Left forelimb (tissue), 1 donor: ENCODE data around the gene ZNF264.
"Not testable (repeated sequence)": the region's sequence is repeated elsewhere in the genome, so short reads cannot be mapped to it uniquely, and the experiment has no call there.

Source experiments
- DNase-seq: peaks from one replicate; pipeline ENCODE4 v3.0.0-alpha.2; 2018; ENCODE audit warnings: low spot score

The ZNF264 gene

DNA sequence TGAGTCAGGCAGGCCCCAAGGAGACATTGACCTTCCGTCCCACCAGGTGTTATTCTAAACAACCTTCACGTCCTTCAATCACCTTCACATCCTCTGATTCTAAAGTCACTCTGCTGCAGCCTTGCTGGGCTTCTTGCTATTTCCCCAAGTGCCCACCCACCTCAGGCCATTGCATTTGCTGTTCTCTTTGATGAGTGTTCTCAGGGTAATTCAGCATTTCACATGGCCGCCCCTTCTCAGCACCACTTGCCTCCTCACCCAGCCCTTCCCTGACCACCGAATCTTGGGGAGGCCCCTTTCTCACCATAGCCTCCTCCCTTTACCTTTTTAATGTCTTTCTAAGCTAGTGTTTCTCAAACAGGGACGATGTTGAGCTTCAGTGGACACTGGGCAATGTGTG, 53.8 kb downstream of the ZNF264 start:
- no peak for DNase-seq

DNA sequence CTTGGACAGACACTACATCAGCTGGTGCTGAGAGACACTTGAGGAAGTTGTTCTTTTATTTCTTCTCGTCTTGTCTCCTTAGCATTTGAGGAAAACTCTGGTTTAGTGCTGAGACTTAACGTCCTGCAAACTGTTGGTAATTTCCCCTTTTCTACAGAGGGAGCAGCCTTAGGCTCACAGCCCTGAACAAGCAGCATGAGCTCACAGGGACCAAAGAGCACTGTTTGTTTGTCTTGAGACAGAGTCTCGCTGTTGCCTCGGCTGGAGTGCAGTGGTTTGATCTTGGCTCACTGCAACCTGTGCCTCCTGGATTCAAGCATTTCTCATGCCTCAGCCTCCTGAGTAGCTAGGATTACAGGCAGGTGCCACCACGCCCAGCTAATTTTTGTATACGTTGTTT, 54.7 kb downstream of the ZNF264 start:
- no peak for DNase-seq

DNA sequence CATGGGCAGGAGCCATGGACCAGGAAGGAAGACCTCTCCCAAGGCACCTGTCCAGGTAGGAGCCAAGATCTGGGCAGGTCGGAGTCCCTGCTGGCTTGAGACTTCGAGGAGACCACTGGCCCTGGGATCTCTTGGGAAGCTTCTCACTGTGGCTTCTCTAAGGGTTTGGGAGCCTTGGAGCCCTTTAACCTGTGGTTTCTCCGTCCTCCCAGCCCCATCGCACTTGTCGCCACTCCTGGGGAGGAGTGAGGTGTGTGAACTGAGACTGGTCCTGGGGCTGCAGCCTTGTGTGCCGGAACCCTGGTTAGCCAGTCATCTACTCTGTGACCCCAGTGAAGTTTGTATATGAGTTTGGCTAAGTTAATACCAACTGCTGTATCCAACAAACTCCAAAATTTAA, 57.3 kb downstream of the ZNF264 start:
- DNase-seq: no peak

DNA sequence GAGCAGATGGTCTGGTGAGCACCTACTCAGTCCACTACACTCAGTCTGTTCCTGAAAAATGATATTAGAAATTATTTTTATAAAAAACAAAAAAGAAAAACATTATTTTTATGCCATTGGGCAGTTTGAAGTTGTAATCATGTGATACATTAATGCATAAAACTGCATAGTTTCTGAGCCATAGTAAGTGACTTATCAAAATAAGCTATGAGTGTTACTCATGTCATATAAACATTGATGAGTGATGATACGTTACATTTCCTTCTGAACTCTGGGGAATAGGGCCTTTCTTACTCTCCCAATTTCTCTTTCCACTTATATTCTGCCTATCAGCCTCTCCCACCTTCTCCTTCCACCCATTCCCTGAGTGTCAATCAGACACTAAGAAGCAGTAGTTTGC, 58.0 kb downstream of the ZNF264 start:
- no peak for DNase-seq

DNA sequence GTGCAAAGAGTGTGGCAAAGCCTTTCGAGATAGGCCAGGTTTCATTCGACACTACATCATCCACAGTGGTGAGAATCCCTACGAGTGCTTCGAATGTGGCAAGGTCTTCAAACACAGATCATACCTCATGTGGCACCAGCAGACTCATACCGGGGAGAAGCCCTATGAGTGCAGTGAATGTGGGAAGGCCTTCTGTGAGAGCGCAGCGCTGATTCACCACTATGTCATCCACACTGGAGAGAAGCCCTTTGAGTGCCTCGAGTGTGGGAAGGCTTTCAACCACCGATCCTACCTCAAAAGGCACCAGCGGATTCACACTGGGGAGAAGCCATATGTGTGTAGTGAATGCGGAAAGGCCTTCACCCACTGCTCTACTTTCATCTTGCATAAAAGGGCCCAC, 62.5 kb downstream of the ZNF264 start:
- DNase-seq: not testable (repeated sequence)

DNA sequence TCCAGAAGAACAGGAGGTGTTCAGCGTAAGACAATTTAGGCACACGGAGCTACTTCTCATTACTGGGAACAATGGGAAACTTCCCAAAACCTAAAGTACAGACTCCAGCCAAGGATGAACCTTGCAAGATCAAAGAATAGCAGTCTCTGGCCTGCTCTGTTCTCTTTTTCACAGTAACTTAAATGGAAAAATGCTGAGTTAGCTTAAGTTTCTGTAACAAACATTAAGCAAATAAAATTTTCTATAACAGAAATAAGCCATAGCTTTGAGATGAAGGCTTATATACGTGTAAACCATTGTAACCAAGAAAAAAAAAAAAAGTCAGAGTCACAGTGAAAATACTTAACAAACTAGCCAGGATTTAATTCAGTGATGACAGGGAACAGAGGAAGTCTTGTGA, 70.7 kb downstream of the ZNF264 start:
- no peak for DNase-seq

DNA sequence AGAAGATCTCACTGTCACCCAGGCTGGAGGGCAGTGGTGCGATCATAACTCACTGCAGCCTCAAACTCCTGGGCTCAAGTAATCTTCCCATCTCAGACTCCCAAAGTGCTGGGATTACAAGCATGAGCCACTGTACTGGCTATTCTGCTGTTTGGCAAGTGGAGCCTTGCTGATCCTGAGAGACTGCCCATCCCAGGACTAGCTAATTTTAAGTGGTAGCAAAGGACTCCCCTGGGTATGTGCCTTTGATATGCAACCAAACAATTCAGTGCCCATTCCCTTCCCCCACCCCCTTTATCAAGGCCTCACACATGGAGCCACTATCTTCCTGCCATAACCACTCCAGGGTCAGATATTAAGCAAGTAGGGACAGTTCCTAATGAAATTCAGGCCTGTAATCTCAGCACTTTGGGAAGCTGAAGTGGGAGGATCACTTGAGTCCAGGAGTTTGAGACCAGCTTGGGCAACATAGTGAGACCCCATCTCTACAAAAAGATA, 72.0 kb downstream of the ZNF264 start:
- no peak for DNase-seq

DNA sequence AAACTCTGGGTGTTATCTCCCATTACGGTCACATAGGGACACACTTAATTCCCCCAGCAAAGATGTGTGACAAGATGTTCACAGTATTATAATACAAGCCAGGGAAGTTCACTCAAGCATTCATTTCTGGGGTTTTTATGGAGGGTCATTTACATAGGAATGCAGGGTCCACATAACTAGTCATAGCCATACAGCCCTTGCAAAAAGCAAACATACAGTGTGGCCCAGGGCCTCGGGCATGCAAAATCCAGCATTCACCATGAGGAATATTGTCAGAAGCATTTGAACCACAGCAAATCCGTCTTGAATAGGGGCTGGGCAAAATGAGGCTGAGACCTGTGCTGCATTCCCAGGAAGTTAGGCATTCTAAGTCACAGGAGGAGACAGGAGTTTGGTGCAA, 76.0 kb downstream of the ZNF264 start:
- DNase-seq: no peak

DNA sequence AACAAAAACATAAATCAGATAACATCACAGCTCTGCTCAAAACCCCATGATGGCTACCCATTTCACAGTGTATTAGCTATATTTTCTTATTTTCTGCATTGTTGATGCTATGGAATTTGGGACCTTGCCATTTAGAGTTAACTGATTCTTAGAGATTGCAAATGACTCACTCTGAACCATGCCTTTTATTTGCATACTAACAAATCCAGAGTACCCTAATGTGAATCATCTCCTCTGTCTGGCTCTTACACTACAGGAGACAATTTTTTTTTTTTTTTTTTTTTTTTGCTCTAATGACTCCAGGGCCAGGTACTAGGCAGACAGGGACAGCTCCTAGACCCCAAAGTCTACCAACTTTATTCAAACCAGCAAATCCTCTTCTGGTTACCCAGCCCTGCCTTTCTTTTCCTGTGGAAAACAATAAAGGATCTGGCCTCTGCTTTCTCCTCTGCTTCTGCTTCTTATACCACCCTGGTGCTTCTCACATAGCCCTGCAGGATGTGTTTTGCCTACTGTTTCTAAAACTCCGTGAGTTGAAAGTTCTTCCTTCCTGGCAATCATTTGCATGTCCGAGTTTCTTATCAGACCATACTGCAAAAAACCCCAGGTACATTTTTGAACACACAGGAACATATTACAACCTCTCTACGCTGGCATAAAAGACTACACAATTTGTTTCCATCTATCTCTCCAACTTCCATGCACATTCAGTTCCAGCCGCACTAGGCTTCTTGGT, 78.4 kb downstream of the ZNF264 start:
- DNase-seq: no peak

DNA sequence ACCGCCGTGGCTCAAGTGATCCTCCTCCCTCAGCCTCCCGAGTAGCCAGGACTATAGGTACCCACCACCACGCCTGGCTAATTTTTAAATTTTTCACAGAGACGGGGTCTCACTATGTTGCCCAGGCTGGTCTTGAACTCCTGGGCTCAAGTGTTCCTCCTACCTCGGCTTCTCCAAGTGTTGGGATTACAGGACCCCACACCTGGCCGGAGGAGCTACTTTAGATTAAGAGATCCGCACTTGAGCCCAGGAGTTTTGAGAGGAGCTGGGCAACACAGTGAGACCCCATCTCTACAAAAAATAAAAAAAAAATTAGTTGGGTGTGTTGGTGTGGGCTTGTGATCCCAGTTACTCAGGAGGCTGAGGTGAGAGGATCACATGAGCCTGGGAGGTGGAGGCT, 80.0 kb downstream of the ZNF264 start:
- DNase-seq: no peak
